Measurements from ENCODE around the gene THY1.

The THY1 gene

GRCh38 chr11:119446871-119447663 is 24.1 kb upstream of the THY1 start:
- H3K27me3 ChIP-seq (replicated peaks), result no peaks in the 10 kb centered on the region
- no peak for DNase-seq
- no peak for TF ChIP-seq CTCF (IDR thresholded peaks at IDR 0.05; ENCODE audit: low read depth, low read length, missing control alignments)
- in situ Hi-C loops (cut with HindIII; ENCODE audit: low pct_ligation_motif_present, low sequenced_read_pairs), result no loop called here
- no peaks in the 10 kb centered on the region for H3K36me3 ChIP-seq (replicated peaks)
- H3K27ac ChIP-seq, result no peak overlapping the region
- no peak overlapping the region for H3K4me3 ChIP-seq (ENCODE audit: low read depth, low read length)

GRCh38 chr11:119446434-119446833 is 23.5 kb upstream of the THY1 start:
- H3K36me3 ChIP-seq (replicated peaks), result no peaks in the 10 kb centered on the region
- no peaks in the 10 kb centered on the region for H3K27me3 ChIP-seq (replicated peaks)
- no peak for TF ChIP-seq CTCF (IDR thresholded peaks at IDR 0.05; ENCODE audit: low read depth, low read length, missing control alignments)
- no peak overlapping the region for H3K4me3 ChIP-seq (ENCODE audit: low read depth, low read length)
- no peak overlapping the region for H3K27ac ChIP-seq
- in situ Hi-C loops (cut with HindIII; ENCODE audit: low pct_ligation_motif_present, low sequenced_read_pairs), result no loop called here
- no peak for DNase-seq

- DNase-seq, result no peak
- Histone ChIP-seq H3K27ac (no peak overlapping the region), H3K4me3 (ENCODE audit: low read depth, low read length) (no peak overlapping the region), H3K27me3 (replicated peaks) (no peaks in the 10 kb centered on the region), H3K36me3 (replicated peaks) (no peaks in the 10 kb centered on the region)
- in situ Hi-C loops (cut with HindIII; ENCODE audit: low pct_ligation_motif_present, low sequenced_read_pairs), result no loop called here
- no peak for TF ChIP-seq CTCF (IDR thresholded peaks at IDR 0.05; ENCODE audit: low read depth, low read length, missing control alignments)
Observed at GRCh38 chr11:119445850-119446249, 22.9 kb upstream of the THY1 start.

GRCh38 chr11:119445379-119445778 is 22.4 kb upstream of the THY1 start:
- Histone ChIP-seq H3K27ac (no peak overlapping the region), H3K4me3 (ENCODE audit: low read depth, low read length) (no peak overlapping the region), H3K27me3 (replicated peaks) (no peaks in the 10 kb centered on the region), H3K36me3 (replicated peaks) (no peaks in the 10 kb centered on the region)
- in situ Hi-C loops (cut with HindIII; ENCODE audit: low pct_ligation_motif_present, low sequenced_read_pairs), result no loop called here
- no peak for DNase-seq
- TF ChIP-seq CTCF (IDR thresholded peaks at IDR 0.05; ENCODE audit: low read depth, low read length, missing control alignments), result no peak

GRCh38 chr11:119441898-119442243 is 18.9 kb upstream of the THY1 start:
- no peak for DNase-seq
- no peaks in the 10 kb centered on the region for H3K27me3 ChIP-seq (replicated peaks)

More at GRCh38 chr11:119441898-119442243, 18.9 kb upstream of the THY1 start:
- in situ Hi-C loops (cut with HindIII; ENCODE audit: low pct_ligation_motif_present, low sequenced_read_pairs), result no loop called here
- no peak for TF ChIP-seq CTCF (IDR thresholded peaks at IDR 0.05; ENCODE audit: low read depth, low read length, missing control alignments)
- H3K27ac ChIP-seq, result no peak overlapping the region
- H3K4me3 ChIP-seq (ENCODE audit: low read depth, low read length), result no peak overlapping the region
- H3K36me3 ChIP-seq (replicated peaks), result no peaks in the 10 kb centered on the region
